HEK293 (cell line): ENCODE measurements around the gene ASTN2.

Experiments
- CTCF ChIP-seq: fragments of 450-650 bp; formaldehyde crosslinking; IDR thresholded peaks from 2 replicates; pipeline ENCODE4 v1.5.1; 2016; ENCODE audit warnings: missing biosample characterization, missing genetic modification characterization
- KLF10 ChIP-seq: fragments of 450-650 bp; IDR thresholded peaks from 2 replicates; pipeline ENCODE4 v1.5.1; 2018; ENCODE audit warnings: missing biosample characterization, mild to moderate bottlenecking, missing genetic modification characterization
- MZF1 ChIP-seq: fragments of 450-650 bp; formaldehyde crosslinking; IDR thresholded peaks from 2 replicates; pipeline ENCODE4 v1.5.1; 2017; ENCODE audit warnings: missing biosample characterization, missing genetic modification characterization, borderline replicate concordance
- OVOL3 ChIP-seq: fragments of 450-650 bp; formaldehyde crosslinking; IDR thresholded peaks from 2 replicates; pipeline ENCODE4 v1.5.1; 2016; ENCODE audit warnings: missing biosample characterization, missing genetic modification characterization
- ZBTB6 ChIP-seq: fragments of 450-650 bp; formaldehyde crosslinking; IDR thresholded peaks from 2 replicates; pipeline ENCODE4 v1.5.1; 2017; ENCODE audit warnings: missing biosample characterization, missing genetic modification characterization
- ZNF202 ChIP-seq: fragments of 450-650 bp; formaldehyde crosslinking; IDR thresholded peaks from 2 replicates; pipeline ENCODE4 v1.5.1; 2016; ENCODE audit warnings: missing biosample characterization, missing genetic modification characterization, borderline replicate concordance
- ZNF324 ChIP-seq: fragments of 450-650 bp; formaldehyde crosslinking; IDR thresholded peaks from 2 replicates; pipeline ENCODE4 v1.5.1; 2016; ENCODE audit warnings: missing biosample characterization, missing genetic modification characterization
- ZNF530 ChIP-seq: fragments of 450-650 bp; formaldehyde crosslinking; IDR thresholded peaks from 2 replicates; pipeline ENCODE4 v1.5.1; 2016; ENCODE audit warnings: low read depth, missing biosample characterization, missing genetic modification characterization
- ZNF624 ChIP-seq: fragments of 450-650 bp; formaldehyde crosslinking; IDR thresholded peaks from 2 replicates; pipeline ENCODE4 v1.5.1; 2017; ENCODE audit warnings: missing biosample characterization, missing genetic modification characterization
- ZSCAN5A ChIP-seq: fragments of 450-650 bp; formaldehyde crosslinking; IDR thresholded peaks from 2 replicates; pipeline ENCODE4 v1.5.1; 2016; ENCODE audit warnings: missing biosample characterization, missing genetic modification characterization

GRCh38 chr9:117156144-117156688 is 258.6 kb downstream of the ASTN2 start:
- TF ChIP-seq ZSCAN5A (tag by site-specific recombination), result no peak
- TF ChIP-seq CTCF (tag by site-specific recombination), result no peak
- no peak for TF ChIP-seq KLF10
- TF ChIP-seq MZF1 (tag by site-specific recombination), result no peak
- TF ChIP-seq ZNF324, result no peak
- no peak for TF ChIP-seq ZNF530 (tag by site-specific recombination)
- TF ChIP-seq OVOL3, result no peak
- TF ChIP-seq ZBTB6 (tag by site-specific recombination), result no peak
- TF ChIP-seq ZNF202 (tag by site-specific recombination), result no peak
- TF ChIP-seq ZNF624 (tag by site-specific recombination), result no peak
